ENCODE results near the gene PTAR1.

- TF ChIP-seq CTCF (IDR thresholded peaks at IDR 0.05), result no peak
- no peak for TF ChIP-seq POLR2A (IDR thresholded peaks at IDR 0.05)
Observed at GRCh38 chr9:69760278-69760610, 433 bp upstream of the PTAR1 start.
